Keratinocyte (primary cell): ENCODE data around the gene S100A7. TPM values are rescaled to one million over a fixed set of nuclear protein-coding genes. Genes with fewer than 3 reads are reported as not detected.

ENCODE experiments used
- DNase-seq: peaks from one replicate; pipeline ENCODE4 v3.0.0-alpha.2; 2011; ENCODE audit warnings: low read depth, missing footprints, low spot score
- FAIRE-seq: peaks from 2 replicates; lab custom pipeline; 2011; peaks lifted over from hg19 to GRCh38; lab: Jason Lieb, UNC
- H2AFZ ChIP-seq: 2 replicates; pipeline ENCODE4 v1.6.0; 2012; ENCODE audit warnings: low read length, control low read depth, inconsistent platforms; ENCODE audit not compliant: control insufficient read depth
- H3K27ac ChIP-seq: 2 replicates; pipeline ENCODE4 v1.5.1; 2011; ENCODE audit warnings: low read length; ENCODE audit not compliant: control insufficient read depth, insufficient read depth
- H3K27me3 ChIP-seq: 3 replicates; pipeline ENCODE4 v1.6.0; 2011; ENCODE audit warnings: low read length; ENCODE audit not compliant: control insufficient read depth, insufficient read depth; ENCODE audit errors: extremely low read depth
- H3K36me3 ChIP-seq, 2 experiments: 2 replicates in 1 of 2; 3 replicates in 1 of 2; pipeline ENCODE4 v1.5.1; 2011; ENCODE audit warnings: low read length in 2 of 2, mild to moderate bottlenecking in 1 of 2; ENCODE audit not compliant: control insufficient read depth in 2 of 2, insufficient read depth in 2 of 2; ENCODE audit errors: extremely low read depth in 1 of 2
- H3K4me1 ChIP-seq: 3 replicates; pipeline ENCODE4 v1.5.1; 2011; ENCODE audit warnings: low read length; ENCODE audit not compliant: control insufficient read depth, insufficient read depth; ENCODE audit errors: extremely low read depth
- H3K4me2 ChIP-seq: 3 replicates; pipeline ENCODE4 v1.6.0; 2011; ENCODE audit warnings: low read depth, low read length; ENCODE audit not compliant: control insufficient read depth, insufficient read depth; ENCODE audit errors: extremely low read depth
- H3K4me3 ChIP-seq, 3 experiments: fragments of 200-600 bp in 1 of 3; sonication (generic) in 1 of 3; 2 replicates in 2 of 3; 3 replicates in 1 of 3; pipeline ENCODE4 v1.5.1; 2011 to 2016; ENCODE audit warnings: low read length in 3 of 3, mild to moderate bottlenecking in 3 of 3, control low read depth in 2 of 3, inconsistent platforms in 1 of 3, low read depth in 1 of 3, mixed read lengths in 1 of 3, mixed run types in 1 of 3, moderate library complexity in 1 of 3; ENCODE audit not compliant: control insufficient read depth in 2 of 3, insufficient read depth in 2 of 3; ENCODE audit errors: extremely low read depth in 1 of 3
- H3K79me2 ChIP-seq: 2 replicates; pipeline ENCODE4 v1.6.0; 2012; ENCODE audit warnings: low read length; ENCODE audit not compliant: control insufficient read depth, insufficient read depth
- H3K9ac ChIP-seq: 3 replicates; pipeline ENCODE4 v1.6.0; 2011; ENCODE audit warnings: low read length; ENCODE audit not compliant: control insufficient read depth, insufficient read depth; ENCODE audit errors: extremely low read depth
- H3K9me1 ChIP-seq: 3 replicates; pipeline ENCODE4 v1.6.0; 2011; ENCODE audit warnings: low read length; ENCODE audit not compliant: control insufficient read depth, insufficient read depth; ENCODE audit errors: extremely low read depth
- H3K9me3 ChIP-seq: 2 replicates; pipeline ENCODE4 v1.5.1; 2012; ENCODE audit warnings: low read depth, low read length; ENCODE audit not compliant: control insufficient read depth
- H4K20me1 ChIP-seq: 3 replicates; pipeline ENCODE4 v1.6.0; 2011; ENCODE audit warnings: low read length; ENCODE audit not compliant: control insufficient read depth, insufficient read depth; ENCODE audit errors: extremely low read depth
- CTCF ChIP-seq, 3 experiments: IDR thresholded peaks in 1 of 3; conservative IDR thresholded peaks in 1 of 3; optimal IDR thresholded peaks in 1 of 3; 2 replicates in 2 of 3; 3 replicates in 1 of 3; pipeline versions ENCODE3 to v1.5.1; 2011; ENCODE audit warnings: low read length in 3 of 3, mild to moderate bottlenecking in 3 of 3, moderate library complexity in 2 of 3, control low read depth in 1 of 3, inconsistent platforms in 1 of 3; ENCODE audit not compliant: insufficient read depth in 2 of 3; ENCODE audit errors: extremely low read depth in 1 of 3
- EZH2 ChIP-seq: IDR thresholded peaks from one replicate; pipeline ENCODE4 v1.6.1; 2012; ENCODE audit warnings: inconsistent platforms, mild to moderate bottlenecking, low read length, moderate library complexity
- dilution Hi-C: fragments of 300-500 bp; cut with MboI; formaldehyde crosslinking; loops from one replicate; pipeline ENCODE4 v1.7.0; 2020; ENCODE audit warnings: low sequenced_read_pairs; ENCODE audit not compliant: extremely low pct_ligation_motif_present
- polyA plus RNA-seq, 5 experiments: library from polyadenylated mRNA; depleted of rRNA in 3 of 5; stranded (reverse) in 3 of 5; stranded (forward) in 1 of 5; unstranded in 1 of 5; fragments of >200 nt; gene quantifications; 1 replicate in 1 of 5; 2 replicates in 3 of 5; 3 replicates in 1 of 5; pipeline versions ENCODE4 v1.2.1 to v1.2.3, GENCODE V29; 2011 to 2012; ENCODE audit warnings: missing spikeins in 2 of 5, low read depth in 1 of 5, low replicate concordance in 1 of 5

The S100A7 gene
- polyA plus RNA-seq, 1 donor (not counting 4 experiments of a cell fraction or from before 2014, with no cell fraction given): 31.2 TPM

- no peaks in the 10 kb centered on the region for H3K9me3 ChIP-seq
- DNase-seq (no peak), FAIRE-seq (no peak)
- no peaks in the 10 kb centered on the region for H3K4me1 ChIP-seq
- no peaks in the 10 kb centered on the region for H3K36me3 ChIP-seq
- no peak overlapping the region for H3K27ac ChIP-seq
- H3K27me3 ChIP-seq: peaks cover 7% of the 10 kb centered on the region
- no peak for TF ChIP-seq CTCF (optimal IDR thresholded peaks at IDR 0.05 in 1 of 3, IDR thresholded peaks at IDR 0.05 in 1 of 3, conservative IDR thresholded peaks at IDR 0.05 in 1 of 3; ENCODE audit: extremely low read depth in 1 of 3, insufficient read depth in 2 of 3, low read length in 3 of 3)
- TF ChIP-seq EZH2: no peak
- H3K9me1 ChIP-seq: no peaks in the 10 kb centered on the region
- no peaks in the 10 kb centered on the region for H3K79me2 ChIP-seq
- no peaks in the 10 kb centered on the region for H4K20me1 ChIP-seq
- no peak overlapping the region for H2AFZ ChIP-seq
- H3K4me3 ChIP-seq: no peak overlapping the region
- H3K9ac ChIP-seq: no peak overlapping the region
- dilution Hi-C loops: no loop called here
- H3K4me2 ChIP-seq: no peak overlapping the region
Observed at GRCh38 chr1:153478692-153479618, 18.5 kb upstream of the S100A7 start.

- Histone ChIP-seq H3K9ac (no peak overlapping the region), H3K79me2 (no peaks in the 10 kb centered on the region), H3K4me3 (no peak overlapping the region), H3K9me3 (no peaks in the 10 kb centered on the region), H3K9me1 (no peaks in the 10 kb centered on the region), H3K4me2 (no peak overlapping the region), H3K4me1 (no peaks in the 10 kb centered on the region), H4K20me1 (no peaks in the 10 kb centered on the region), H3K27me3 (peaks cover 3% of the 10 kb centered on the region), H3K27ac (no peak overlapping the region), H2AFZ (no peak overlapping the region), H3K36me3 (no peaks in the 10 kb centered on the region)
- FAIRE-seq (no peak), DNase-seq (no peak)
- dilution Hi-C loops: no loop called here
- TF ChIP-seq EZH2: no peak
Observed at GRCh38 chr1:153478047-153478691, 17.7 kb upstream of the S100A7 start.
